ENCODE measurements around the gene SASH3. TPM values are rescaled to one million over a fixed set of nuclear protein-coding genes. Genes with fewer than 3 reads are reported as not detected.
A peak's percentile ranks its signal among the peaks of the same experiment; 100 is the strongest.

The SASH3 gene
- polyA plus RNA-seq, 1 donor: 2.3 TPM

GRCh38 chrX:129808829-129809796 lies 29.4 kb downstream of the SASH3 start:
- no peak for DNase-seq (ENCODE audit: low read depth)

- no peak for DNase-seq (ENCODE audit: low read depth)
Observed at GRCh38 chrX:129813662-129814368, 34.1 kb downstream of the SASH3 start.

- no peak for DNase-seq (ENCODE audit: low read depth)
Observed at GRCh38 chrX:129818123-129818522, 38.4 kb downstream of the SASH3 start.

- no peak for DNase-seq (ENCODE audit: low read depth)
Observed at GRCh38 chrX:129823115-129823514, 43.4 kb downstream of the SASH3 start.

GRCh38 chrX:129823522-129823921 lies 43.8 kb downstream of the SASH3 start:
- DNase-seq (ENCODE audit: low read depth): no peak

- DNase-seq (ENCODE audit: low read depth): no peak
Observed at GRCh38 chrX:129824620-129825019, 44.9 kb downstream of the SASH3 start.

GRCh38 chrX:129825746-129826505 lies 46.2 kb downstream of the SASH3 start:
- DNase-seq (ENCODE audit: low read depth): no peak

- no peak for DNase-seq (ENCODE audit: low read depth)
Observed at GRCh38 chrX:129830494-129830893, 50.7 kb downstream of the SASH3 start.

- DNase-seq (ENCODE audit: low read depth): no peak
Observed at GRCh38 chrX:129831091-129831885, 51.5 kb downstream of the SASH3 start.

GRCh38 chrX:129833153-129833990 lies 53.6 kb downstream of the SASH3 start:
- no peak for DNase-seq (ENCODE audit: low read depth)

- DNase-seq (ENCODE audit: low read depth): no peak
Observed at GRCh38 chrX:129836827-129837226, 57.1 kb downstream of the SASH3 start.

- no peak for DNase-seq (ENCODE audit: low read depth)
Observed at GRCh38 chrX:129840344-129840743, 60.6 kb downstream of the SASH3 start.

- no peak for DNase-seq (ENCODE audit: low read depth)
Observed at GRCh38 chrX:129842510-129843208, 62.9 kb downstream of the SASH3 start.

GRCh38 chrX:129843209-129843458 lies 63.4 kb downstream of the SASH3 start:
- DNase-seq (ENCODE audit: low read depth): no peak

- peak; percentile 64 for DNase-seq (ENCODE audit: low read depth)
Observed at GRCh38 chrX:129843459-129844306, 63.9 kb downstream of the SASH3 start, which contains the start of gene ZDHHC9. Gene ZDHHC9 (minus strand): TSS chrX:129843886. CDS start chrX:129841945, 1,941 bp downstream.
